ENCODE measurements around the gene SLCO3A1.
A peak's percentile ranks its signal among the peaks of the same experiment; 100 is the strongest.

The SLCO3A1 gene

DNA sequence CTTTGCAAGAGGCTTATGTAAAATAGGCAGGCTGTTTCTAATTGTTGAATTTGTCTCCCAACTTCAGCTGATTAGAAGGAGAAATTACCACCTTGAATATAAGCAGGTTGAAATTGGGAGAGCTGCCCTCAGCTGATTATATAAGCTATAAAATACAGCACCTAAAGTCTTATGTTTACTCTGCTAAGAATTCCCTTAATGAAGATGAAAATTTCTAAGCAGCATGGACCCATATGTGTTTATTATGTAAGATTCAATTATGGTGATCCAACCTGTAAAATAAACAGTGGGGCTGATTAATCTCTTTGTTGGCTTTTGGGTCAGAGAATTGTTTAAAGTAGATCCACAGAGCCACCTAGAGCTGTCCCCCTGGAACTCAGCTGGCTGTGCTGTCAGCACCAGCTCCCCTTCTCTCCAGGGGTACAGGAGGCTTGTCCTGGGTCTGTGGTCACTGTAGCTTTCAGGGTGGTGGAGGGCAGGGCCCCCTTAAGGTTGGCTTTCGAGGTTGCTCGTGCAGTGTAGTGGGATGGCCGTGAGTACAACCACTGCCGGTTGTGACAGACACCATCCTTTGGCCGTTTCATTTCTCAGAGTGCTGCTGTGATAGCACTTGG, 9.5 kb downstream of the SLCO3A1 start:
- H3K27ac ChIP-seq (ENCODE audit: low read length) = no peak overlapping the region
- H3K79me2 ChIP-seq (ENCODE audit: insufficient read depth, low read length) = no peaks in the 10 kb centered on the region
- no peak overlapping the region for H3K4me2 ChIP-seq (ENCODE audit: insufficient read depth, low read length)
- peaks cover 20% of the 10 kb centered on the region for H3K4me1 ChIP-seq (ENCODE audit: insufficient read depth, low read length)
- no peak for ATAC-seq (ENCODE audit: insufficient read depth, low read depth)
- no peaks in the 10 kb centered on the region for H3K9me3 ChIP-seq (ENCODE audit: insufficient read depth, low read length, severe bottlenecking)
- H2AFZ ChIP-seq (ENCODE audit: low read depth, low read length) = no peak overlapping the region
- TF ChIP-seq, protein P1, sequence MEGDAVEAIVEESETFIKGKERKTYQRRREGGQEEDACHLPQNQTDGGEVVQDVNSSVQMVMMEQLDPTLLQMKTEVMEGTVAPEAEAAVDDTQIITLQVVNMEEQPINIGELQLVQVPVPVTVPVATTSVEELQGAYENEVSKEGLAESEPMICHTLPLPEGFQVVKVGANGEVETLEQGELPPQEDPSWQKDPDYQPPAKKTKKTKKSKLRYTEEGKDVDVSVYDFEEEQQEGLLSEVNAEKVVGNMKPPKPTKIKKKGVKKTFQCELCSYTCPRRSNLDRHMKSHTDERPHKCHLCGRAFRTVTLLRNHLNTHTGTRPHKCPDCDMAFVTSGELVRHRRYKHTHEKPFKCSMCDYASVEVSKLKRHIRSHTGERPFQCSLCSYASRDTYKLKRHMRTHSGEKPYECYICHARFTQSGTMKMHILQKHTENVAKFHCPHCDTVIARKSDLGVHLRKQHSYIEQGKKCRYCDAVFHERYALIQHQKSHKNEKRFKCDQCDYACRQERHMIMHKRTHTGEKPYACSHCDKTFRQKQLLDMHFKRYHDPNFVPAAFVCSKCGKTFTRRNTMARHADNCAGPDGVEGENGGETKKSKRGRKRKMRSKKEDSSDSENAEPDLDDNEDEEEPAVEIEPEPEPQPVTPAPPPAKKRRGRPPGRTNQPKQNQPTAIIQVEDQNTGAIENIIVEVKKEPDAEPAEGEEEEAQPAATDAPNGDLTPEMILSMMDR (IDR thresholded peaks at IDR 0.05; ENCODE audit: borderline replicate concordance, extremely low read depth, low read length, poor library complexity, severe bottlenecking) = peak; percentile 3
- no peak for TF ChIP-seq EZH2 (IDR thresholded peaks at IDR 0.05; ENCODE audit: borderline replicate concordance, low read depth, low read length, severe bottlenecking)
- H4K20me1 ChIP-seq (ENCODE audit: insufficient read depth, low read length) = peaks cover 6% of the 10 kb centered on the region; the same call in 1 of the 2 replicates
- no peak overlapping the region for H3K4me3 ChIP-seq (ENCODE audit: low read depth in 1 of 2, low read length in 2 of 2)
- no peak for DNase-seq
- peaks cover 2% of the 10 kb centered on the region for H3K27me3 ChIP-seq (ENCODE audit: insufficient read depth, low read length, poor library complexity)
- H3K9ac ChIP-seq (ENCODE audit: low read depth, low read length) = no peak overlapping the region
- no peaks in the 10 kb centered on the region for H3K36me3 ChIP-seq (ENCODE audit: insufficient read depth, low read length)

DNA sequence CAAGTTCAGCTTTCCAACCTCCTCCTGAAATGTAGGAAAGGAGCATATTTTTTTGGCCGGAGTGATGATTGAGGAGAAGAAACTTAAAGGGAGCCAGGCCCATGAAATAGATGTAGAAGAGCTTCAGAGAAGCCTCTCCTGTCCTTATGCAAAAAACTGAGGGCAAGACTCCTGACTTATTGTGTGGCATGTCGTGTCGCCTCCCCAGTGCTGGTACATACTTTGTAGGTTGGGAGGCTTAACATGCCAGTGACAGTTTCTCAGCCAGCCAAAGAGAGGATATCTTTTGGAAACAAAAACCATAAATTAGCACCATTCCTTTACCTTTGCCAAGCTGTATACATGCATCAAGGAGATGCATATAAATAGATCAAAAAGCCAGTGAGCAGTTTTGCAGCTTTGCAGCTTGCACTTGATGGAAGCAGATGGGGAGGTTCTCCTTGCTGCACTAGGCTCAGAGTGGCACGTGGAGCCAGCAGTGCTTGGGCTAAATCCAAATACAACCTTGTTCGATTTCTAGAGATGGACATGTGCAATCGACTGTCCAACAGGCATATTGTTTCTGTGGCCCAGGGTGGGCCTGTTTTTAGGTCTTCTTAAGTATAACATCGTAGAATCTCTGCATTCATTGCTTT, 10.2 kb downstream of the SLCO3A1 start:
- Histone ChIP-seq H3K36me3 (ENCODE audit: insufficient read depth, low read length) (no peaks in the 10 kb centered on the region), H3K4me2 (ENCODE audit: insufficient read depth, low read length) (no peak overlapping the region), H3K4me1 (ENCODE audit: insufficient read depth, low read length) (peaks cover 20% of the 10 kb centered on the region), H3K9ac (ENCODE audit: low read depth, low read length) (no peak overlapping the region), H3K4me3 (ENCODE audit: low read depth in 1 of 2, low read length in 2 of 2) (no peak overlapping the region), H3K9me3 (ENCODE audit: insufficient read depth, low read length, severe bottlenecking) (no peaks in the 10 kb centered on the region), H2AFZ (ENCODE audit: low read depth, low read length) (no peak overlapping the region), H3K79me2 (ENCODE audit: insufficient read depth, low read length) (no peaks in the 10 kb centered on the region), H3K27me3 (ENCODE audit: insufficient read depth, low read length, poor library complexity) (peaks cover 2% of the 10 kb centered on the region), H3K27ac (ENCODE audit: low read length) (no peak overlapping the region), H4K20me1 (ENCODE audit: insufficient read depth, low read length) (peaks cover 6% of the 10 kb centered on the region; the same call in 1 of the 2 replicates)
- ATAC-seq (ENCODE audit: insufficient read depth, low read depth) (no peak), DNase-seq (no peak)
- no peak for TF ChIP-seq EZH2 (IDR thresholded peaks at IDR 0.05; ENCODE audit: borderline replicate concordance, low read depth, low read length, severe bottlenecking)
- TF ChIP-seq, protein P1 (IDR thresholded peaks at IDR 0.05; ENCODE audit: borderline replicate concordance, extremely low read depth, low read length, poor library complexity, severe bottlenecking) = no peak

DNA sequence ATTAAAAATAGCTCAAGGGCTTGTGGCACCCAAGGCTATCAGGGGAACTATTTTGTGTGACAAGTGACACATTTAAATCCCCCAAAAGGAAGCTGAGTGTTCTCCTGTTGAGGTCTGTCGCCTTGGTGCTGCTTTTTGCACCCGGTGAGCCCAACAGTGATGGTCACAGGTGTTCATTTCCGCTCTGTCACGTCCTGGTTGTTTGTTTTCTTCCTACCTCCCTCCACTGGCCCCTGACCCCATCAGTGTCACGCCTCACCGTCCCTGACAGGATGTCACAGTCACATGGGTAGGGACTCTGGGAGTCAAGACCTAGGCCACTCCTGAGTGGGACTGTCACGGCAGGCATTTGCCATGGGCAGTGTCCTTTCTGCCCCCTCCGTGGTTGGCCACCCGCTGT, 11.2 kb downstream of the SLCO3A1 start:
- Histone ChIP-seq H4K20me1 (ENCODE audit: insufficient read depth, low read length) (peaks cover 6% of the 10 kb centered on the region; the same call in 1 of the 2 replicates), H3K27ac (ENCODE audit: low read length) (no peak overlapping the region), H3K79me2 (ENCODE audit: insufficient read depth, low read length) (no peaks in the 10 kb centered on the region), H3K9ac (ENCODE audit: low read depth, low read length) (no peak overlapping the region), H3K27me3 (ENCODE audit: insufficient read depth, low read length, poor library complexity) (peaks cover 2% of the 10 kb centered on the region), H3K4me2 (ENCODE audit: insufficient read depth, low read length) (no peak overlapping the region), H3K9me3 (ENCODE audit: insufficient read depth, low read length, severe bottlenecking) (no peaks in the 10 kb centered on the region), H3K4me3 (ENCODE audit: low read depth in 1 of 2, low read length in 2 of 2) (no peak overlapping the region), H2AFZ (ENCODE audit: low read depth, low read length) (no peak overlapping the region), H3K4me1 (ENCODE audit: insufficient read depth, low read length) (peaks cover 20% of the 10 kb centered on the region), H3K36me3 (ENCODE audit: insufficient read depth, low read length) (no peaks in the 10 kb centered on the region)
- no peak for ATAC-seq (ENCODE audit: insufficient read depth, low read depth)
- TF ChIP-seq, protein P1 (IDR thresholded peaks at IDR 0.05; ENCODE audit: borderline replicate concordance, extremely low read depth, low read length, poor library complexity, severe bottlenecking) = no peak
- no peak for TF ChIP-seq EZH2 (IDR thresholded peaks at IDR 0.05; ENCODE audit: borderline replicate concordance, low read depth, low read length, severe bottlenecking)
- no peak for DNase-seq
